GM12878 (cell line): Measurements from ENCODE around the gene RHOF.

Experiments used
- EP300 ChIP-seq, 2 experiments: fragments of 150-350 bp in 1 of 2; IDR thresholded peaks; 2 replicates each; pipeline ENCODE4 v1.6.1; 2011 to 2012; ENCODE audit warnings: low read depth in 2 of 2, low read length in 2 of 2, borderline replicate concordance in 1 of 2, improper control_type of control experiment in 1 of 2, inconsistent platforms in 1 of 2; ENCODE audit not compliant: control insufficient read depth in 1 of 2
- MTA3 ChIP-seq: IDR thresholded peaks from 2 replicates; pipeline ENCODE4 v1.6.1; 2012; ENCODE audit warnings: low read length, inconsistent platforms, borderline replicate concordance
- MXI1 ChIP-seq: fragments of 150-350 bp; IDR thresholded peaks from 2 replicates; pipeline ENCODE4 v1.6.1; 2011; ENCODE audit warnings: low read depth, mild to moderate bottlenecking, inconsistent platforms, low read length, improper control_type of control experiment
- NR2C2 ChIP-seq: IDR thresholded peaks from 2 replicates; pipeline ENCODE4 v1.6.1; 2011; ENCODE audit warnings: borderline replicate concordance, low read depth; ENCODE audit not compliant: control insufficient read depth, insufficient read length
- SP1 ChIP-seq: IDR thresholded peaks from one replicate; pipeline ENCODE4 v1.6.1; 2011; ENCODE audit warnings: low read depth, low read length
- SREBF2 ChIP-seq: IDR thresholded peaks from 2 replicates; pipeline ENCODE4 v1.6.1; 2012; ENCODE audit warnings: mild to moderate bottlenecking, low read length
- TF ChIP-seq, protein P1 (sequence below), 3 experiments: IDR thresholded peaks in 2 of 3; conservative IDR thresholded peaks in 1 of 3; 2 replicates each; pipeline ENCODE4 v1.5.1; 2011; ENCODE audit warnings: low read depth in 3 of 3, low read length in 3 of 3, mild to moderate bottlenecking in 3 of 3, control low read depth in 2 of 3, moderate library complexity in 2 of 3, inconsistent platforms in 1 of 3, mixed read lengths in 1 of 3; ENCODE audit not compliant: control insufficient read depth in 2 of 3, insufficient read depth in 1 of 3; ENCODE audit errors: extremely low read depth in 1 of 3
- TF ChIP-seq, protein P2 (sequence below): IDR thresholded peaks from 2 replicates; pipeline ENCODE4 v1.6.1; 2011; ENCODE audit warnings: low read depth, mild to moderate bottlenecking, low read length, moderate library complexity, borderline replicate concordance; ENCODE audit errors: extremely low read depth
- TF ChIP-seq, protein P3 (sequence below): IDR thresholded peaks from 2 replicates; pipeline ENCODE4 v1.6.1; 2012; ENCODE audit warnings: mild to moderate bottlenecking, low read depth, low read length
- TF ChIP-seq, protein P4 (sequence below): fragments of 450-650 bp; IDR thresholded peaks from 2 replicates; pipeline ENCODE4 v1.6.1; 2018; ENCODE audit warnings: mild to moderate bottlenecking, low read depth, moderate library complexity; ENCODE audit not compliant: partially characterized antibody
- TF ChIP-seq, protein P5 (sequence below): IDR thresholded peaks from 2 replicates; pipeline ENCODE4 v1.6.1; 2012; ENCODE audit warnings: low read depth, low read length, improper control_type of control experiment
- TF ChIP-seq, protein P6 (sequence below): fragments of 450-650 bp; IDR thresholded peaks from 2 replicates; pipeline ENCODE4 v1.6.1; 2017; ENCODE audit warnings: mild to moderate bottlenecking, low read depth, inconsistent platforms; ENCODE audit not compliant: poor library complexity, severe bottlenecking

DNA sequence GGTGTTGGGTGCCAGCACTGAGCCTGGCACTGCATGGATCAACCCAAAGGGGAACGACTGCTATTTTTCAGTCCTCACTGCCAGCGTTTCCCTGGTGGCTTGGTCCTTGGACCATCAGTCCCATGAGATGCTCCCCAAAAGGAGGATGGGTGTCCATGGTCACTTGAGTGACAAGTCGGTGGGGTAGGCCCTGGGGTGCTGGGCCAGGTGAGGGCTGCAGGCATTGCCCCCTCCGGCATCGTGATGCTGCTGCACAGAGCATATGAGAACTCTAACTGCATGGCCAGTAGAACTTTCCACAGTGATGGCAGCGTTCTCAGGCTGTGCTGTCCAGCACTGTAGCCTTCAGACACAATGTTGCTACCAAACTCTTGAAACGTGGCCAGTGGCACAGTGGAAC lies 26.6 kb upstream of the RHOF start:
- TF ChIP-seq, protein P1, sequence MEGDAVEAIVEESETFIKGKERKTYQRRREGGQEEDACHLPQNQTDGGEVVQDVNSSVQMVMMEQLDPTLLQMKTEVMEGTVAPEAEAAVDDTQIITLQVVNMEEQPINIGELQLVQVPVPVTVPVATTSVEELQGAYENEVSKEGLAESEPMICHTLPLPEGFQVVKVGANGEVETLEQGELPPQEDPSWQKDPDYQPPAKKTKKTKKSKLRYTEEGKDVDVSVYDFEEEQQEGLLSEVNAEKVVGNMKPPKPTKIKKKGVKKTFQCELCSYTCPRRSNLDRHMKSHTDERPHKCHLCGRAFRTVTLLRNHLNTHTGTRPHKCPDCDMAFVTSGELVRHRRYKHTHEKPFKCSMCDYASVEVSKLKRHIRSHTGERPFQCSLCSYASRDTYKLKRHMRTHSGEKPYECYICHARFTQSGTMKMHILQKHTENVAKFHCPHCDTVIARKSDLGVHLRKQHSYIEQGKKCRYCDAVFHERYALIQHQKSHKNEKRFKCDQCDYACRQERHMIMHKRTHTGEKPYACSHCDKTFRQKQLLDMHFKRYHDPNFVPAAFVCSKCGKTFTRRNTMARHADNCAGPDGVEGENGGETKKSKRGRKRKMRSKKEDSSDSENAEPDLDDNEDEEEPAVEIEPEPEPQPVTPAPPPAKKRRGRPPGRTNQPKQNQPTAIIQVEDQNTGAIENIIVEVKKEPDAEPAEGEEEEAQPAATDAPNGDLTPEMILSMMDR (IDR thresholded peaks at IDR 0.05 in 2 of 3, conservative IDR thresholded peaks at IDR 0.05 in 1 of 3; ENCODE audit: control insufficient read depth in 2 of 3, extremely low read depth in 1 of 3, insufficient read depth in 1 of 3, low read depth in 3 of 3, low read length in 3 of 3) = no peak
- TF ChIP-seq MTA3 = no peak
- TF ChIP-seq, protein P2, sequence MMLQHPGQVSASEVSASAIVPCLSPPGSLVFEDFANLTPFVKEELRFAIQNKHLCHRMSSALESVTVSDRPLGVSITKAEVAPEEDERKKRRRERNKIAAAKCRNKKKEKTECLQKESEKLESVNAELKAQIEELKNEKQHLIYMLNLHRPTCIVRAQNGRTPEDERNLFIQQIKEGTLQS = no peak
- TF ChIP-seq, protein P3, sequence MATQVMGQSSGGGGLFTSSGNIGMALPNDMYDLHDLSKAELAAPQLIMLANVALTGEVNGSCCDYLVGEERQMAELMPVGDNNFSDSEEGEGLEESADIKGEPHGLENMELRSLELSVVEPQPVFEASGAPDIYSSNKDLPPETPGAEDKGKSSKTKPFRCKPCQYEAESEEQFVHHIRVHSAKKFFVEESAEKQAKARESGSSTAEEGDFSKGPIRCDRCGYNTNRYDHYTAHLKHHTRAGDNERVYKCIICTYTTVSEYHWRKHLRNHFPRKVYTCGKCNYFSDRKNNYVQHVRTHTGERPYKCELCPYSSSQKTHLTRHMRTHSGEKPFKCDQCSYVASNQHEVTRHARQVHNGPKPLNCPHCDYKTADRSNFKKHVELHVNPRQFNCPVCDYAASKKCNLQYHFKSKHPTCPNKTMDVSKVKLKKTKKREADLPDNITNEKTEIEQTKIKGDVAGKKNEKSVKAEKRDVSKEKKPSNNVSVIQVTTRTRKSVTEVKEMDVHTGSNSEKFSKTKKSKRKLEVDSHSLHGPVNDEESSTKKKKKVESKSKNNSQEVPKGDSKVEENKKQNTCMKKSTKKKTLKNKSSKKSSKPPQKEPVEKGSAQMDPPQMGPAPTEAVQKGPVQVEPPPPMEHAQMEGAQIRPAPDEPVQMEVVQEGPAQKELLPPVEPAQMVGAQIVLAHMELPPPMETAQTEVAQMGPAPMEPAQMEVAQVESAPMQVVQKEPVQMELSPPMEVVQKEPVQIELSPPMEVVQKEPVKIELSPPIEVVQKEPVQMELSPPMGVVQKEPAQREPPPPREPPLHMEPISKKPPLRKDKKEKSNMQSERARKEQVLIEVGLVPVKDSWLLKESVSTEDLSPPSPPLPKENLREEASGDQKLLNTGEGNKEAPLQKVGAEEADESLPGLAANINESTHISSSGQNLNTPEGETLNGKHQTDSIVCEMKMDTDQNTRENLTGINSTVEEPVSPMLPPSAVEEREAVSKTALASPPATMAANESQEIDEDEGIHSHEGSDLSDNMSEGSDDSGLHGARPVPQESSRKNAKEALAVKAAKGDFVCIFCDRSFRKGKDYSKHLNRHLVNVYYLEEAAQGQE = no peak
- no peak for TF ChIP-seq SP1
- no peak for TF ChIP-seq MXI1
- TF ChIP-seq SREBF2 = no peak
- TF ChIP-seq EP300 (IDR thresholded peaks at IDR 0.05; ENCODE audit: borderline replicate concordance in 1 of 2, control insufficient read depth in 1 of 2, low read depth in 2 of 2, low read length in 2 of 2) = no peak
- TF ChIP-seq, protein P4, sequence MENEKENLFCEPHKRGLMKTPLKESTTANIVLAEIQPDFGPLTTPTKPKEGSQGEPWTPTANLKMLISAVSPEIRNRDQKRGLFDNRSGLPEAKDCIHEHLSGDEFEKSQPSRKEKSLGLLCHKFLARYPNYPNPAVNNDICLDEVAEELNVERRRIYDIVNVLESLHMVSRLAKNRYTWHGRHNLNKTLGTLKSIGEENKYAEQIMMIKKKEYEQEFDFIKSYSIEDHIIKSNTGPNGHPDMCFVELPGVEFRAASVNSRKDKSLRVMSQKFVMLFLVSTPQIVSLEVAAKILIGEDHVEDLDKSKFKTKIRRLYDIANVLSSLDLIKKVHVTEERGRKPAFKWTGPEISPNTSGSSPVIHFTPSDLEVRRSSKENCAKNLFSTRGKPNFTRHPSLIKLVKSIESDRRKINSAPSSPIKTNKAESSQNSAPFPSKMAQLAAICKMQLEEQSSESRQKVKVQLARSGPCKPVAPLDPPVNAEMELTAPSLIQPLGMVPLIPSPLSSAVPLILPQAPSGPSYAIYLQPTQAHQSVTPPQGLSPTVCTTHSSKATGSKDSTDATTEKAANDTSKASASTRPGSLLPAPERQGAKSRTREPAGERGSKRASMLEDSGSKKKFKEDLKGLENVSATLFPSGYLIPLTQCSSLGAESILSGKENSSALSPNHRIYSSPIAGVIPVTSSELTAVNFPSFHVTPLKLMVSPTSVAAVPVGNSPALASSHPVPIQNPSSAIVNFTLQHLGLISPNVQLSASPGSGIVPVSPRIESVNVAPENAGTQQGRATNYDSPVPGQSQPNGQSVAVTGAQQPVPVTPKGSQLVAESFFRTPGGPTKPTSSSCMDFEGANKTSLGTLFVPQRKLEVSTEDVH = no peak
- TF ChIP-seq NR2C2 = no peak
- TF ChIP-seq, protein P5, sequence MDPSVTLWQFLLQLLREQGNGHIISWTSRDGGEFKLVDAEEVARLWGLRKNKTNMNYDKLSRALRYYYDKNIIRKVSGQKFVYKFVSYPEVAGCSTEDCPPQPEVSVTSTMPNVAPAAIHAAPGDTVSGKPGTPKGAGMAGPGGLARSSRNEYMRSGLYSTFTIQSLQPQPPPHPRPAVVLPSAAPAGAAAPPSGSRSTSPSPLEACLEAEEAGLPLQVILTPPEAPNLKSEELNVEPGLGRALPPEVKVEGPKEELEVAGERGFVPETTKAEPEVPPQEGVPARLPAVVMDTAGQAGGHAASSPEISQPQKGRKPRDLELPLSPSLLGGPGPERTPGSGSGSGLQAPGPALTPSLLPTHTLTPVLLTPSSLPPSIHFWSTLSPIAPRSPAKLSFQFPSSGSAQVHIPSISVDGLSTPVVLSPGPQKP = no peak
- TF ChIP-seq, protein P6, sequence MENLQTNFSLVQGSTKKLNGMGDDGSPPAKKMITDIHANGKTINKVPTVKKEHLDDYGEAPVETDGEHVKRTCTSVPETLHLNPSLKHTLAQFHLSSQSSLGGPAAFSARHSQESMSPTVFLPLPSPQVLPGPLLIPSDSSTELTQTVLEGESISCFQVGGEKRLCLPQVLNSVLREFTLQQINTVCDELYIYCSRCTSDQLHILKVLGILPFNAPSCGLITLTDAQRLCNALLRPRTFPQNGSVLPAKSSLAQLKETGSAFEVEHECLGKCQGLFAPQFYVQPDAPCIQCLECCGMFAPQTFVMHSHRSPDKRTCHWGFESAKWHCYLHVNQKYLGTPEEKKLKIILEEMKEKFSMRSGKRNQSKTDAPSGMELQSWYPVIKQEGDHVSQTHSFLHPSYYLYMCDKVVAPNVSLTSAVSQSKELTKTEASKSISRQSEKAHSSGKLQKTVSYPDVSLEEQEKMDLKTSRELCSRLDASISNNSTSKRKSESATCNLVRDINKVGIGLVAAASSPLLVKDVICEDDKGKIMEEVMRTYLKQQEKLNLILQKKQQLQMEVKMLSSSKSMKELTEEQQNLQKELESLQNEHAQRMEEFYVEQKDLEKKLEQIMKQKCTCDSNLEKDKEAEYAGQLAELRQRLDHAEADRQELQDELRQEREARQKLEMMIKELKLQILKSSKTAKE = no peak
